GM12878 (cell line): ENCODE results near the gene SPG7. TPM values are rescaled to one million over a fixed set of nuclear protein-coding genes. Genes with fewer than 3 reads are reported as not detected.
"Not testable (repeated sequence)": the region's sequence is repeated elsewhere in the genome, so short reads cannot be mapped to it uniquely, and the experiment has no call there.

Source experiments
- ATAC-seq: fragments of 200-7000 bp; cut with Tn5 transposase; 3 replicates; pipeline ENCODE4 v1.9.1; 2020; ENCODE audit warnings: mild to moderate bottlenecking, moderate library complexity
- BruUV-seq: library from RNA; stranded (reverse); fragments of 400-500 nt; replicated peaks from 2 replicates; lab custom pipeline; 2021; lab: Mats Ljungman, UMichigan
- CTCF ChIA-PET: fragments of 300-600 bp; sonication (Branson Sonifier 250); formaldehyde crosslinking; extraction: SDS; loops from one replicate; lab custom pipeline; 2021; ENCODE audit warnings: inconsistent platforms; lab: Yijun Ruan, JAX
- POLR2A ChIA-PET: fragments of 350-600 bp; formaldehyde crosslinking; extraction: SDS; loops from one replicate; lab custom pipeline; 2021; ENCODE audit warnings: inconsistent platforms; lab: Charles Lee
- RAD21 ChIA-PET: fragments of 300-600 bp; sonication (Branson Sonifier 250); formaldehyde crosslinking; loops from one replicate; lab custom pipeline; 2023; ENCODE audit warnings: antibody characterized with exemption; ENCODE audit not compliant: unreplicated experiment; lab: Charles Lee
- SMC1A ChIA-PET: fragments of 300-600 bp; sonication (Branson Sonifier 250); formaldehyde crosslinking; loops from one replicate; lab custom pipeline; 2023; ENCODE audit not compliant: unreplicated experiment, uncharacterized antibody; lab: Charles Lee
- DNase-seq: peaks from one replicate; pipeline ENCODE4 v3.0.0-alpha.2; 2011; ENCODE audit warnings: low read depth, low spot score
- FAIRE-seq: peaks from 3 replicates; lab custom pipeline; 2011; peaks lifted over from hg19 to GRCh38; lab: Jason Lieb, UNC
- H2AFZ ChIP-seq: 2 replicates; pipeline ENCODE4 v1.6.0; 2011; ENCODE audit warnings: low read depth, low read length, control low read depth; ENCODE audit not compliant: control insufficient read depth
- H3K27ac ChIP-seq: 2 replicates; pipeline ENCODE4 v1.5.1; 2011; ENCODE audit warnings: control low read depth; ENCODE audit not compliant: control insufficient read depth, insufficient read depth
- H3K27me3 ChIP-seq, 2 experiments: replicated peaks in 1 of 2; 2 replicates each; pipeline versions ENCODE4 v1.6.0 to v1.6.1; 2011; ENCODE audit warnings: low read length in 1 of 2; ENCODE audit not compliant: control insufficient read depth in 2 of 2, insufficient read depth in 2 of 2
- H3K36me3 ChIP-seq, 2 experiments: 2 replicates each; pipeline ENCODE4 v1.5.1; 2011; ENCODE audit warnings: low read length in 1 of 2; ENCODE audit not compliant: control insufficient read depth in 2 of 2, insufficient read depth in 2 of 2
- H3K4me1 ChIP-seq: 2 replicates; pipeline ENCODE4 v1.6.1; 2011; ENCODE audit warnings: mild to moderate bottlenecking, low read length, moderate library complexity, mixed read lengths; ENCODE audit not compliant: control insufficient read depth, insufficient read depth
- H3K4me2 ChIP-seq: 2 replicates; pipeline ENCODE4 v1.6.0; 2011; ENCODE audit warnings: control low read depth; ENCODE audit not compliant: control insufficient read depth, insufficient read depth
- H3K4me3 ChIP-seq: fragments of 200-600 bp; sonication (generic); 2 replicates; pipeline ENCODE4 v1.5.1; 2016
- H3K79me2 ChIP-seq: 2 replicates; pipeline ENCODE4 v1.6.0; 2011; ENCODE audit warnings: low read length; ENCODE audit not compliant: control insufficient read depth, insufficient read depth
- H3K9ac ChIP-seq: 2 replicates; pipeline ENCODE4 v1.8.0; 2011; ENCODE audit warnings: low read length, control low read depth, mixed read lengths; ENCODE audit not compliant: control insufficient read depth, insufficient read depth
- H3K9me3 ChIP-seq: replicated peaks from 3 replicates; pipeline ENCODE4 v1.5.1; 2011; ENCODE audit warnings: mild to moderate bottlenecking, low read length; ENCODE audit not compliant: control insufficient read depth, insufficient read depth
- H4K20me1 ChIP-seq: 2 replicates; pipeline ENCODE4 v1.6.0; 2011; ENCODE audit not compliant: control insufficient read depth, insufficient read depth
- CHD2 ChIP-seq: IDR thresholded peaks from 2 replicates; pipeline ENCODE4 v1.6.1; 2011; ENCODE audit warnings: low read depth, low read length, improper control_type of control experiment, borderline replicate concordance
- PAX5 ChIP-seq: IDR thresholded peaks from 2 replicates; pipeline ENCODE4 v1.6.1; 2011; ENCODE audit warnings: low read depth, low read length, borderline replicate concordance
- TAF1 ChIP-seq: IDR thresholded peaks from 2 replicates; pipeline ENCODE4 v1.6.1; 2011; ENCODE audit warnings: mild to moderate bottlenecking, low read depth, low read length, borderline replicate concordance
- TCF3 ChIP-seq: IDR thresholded peaks from 2 replicates; pipeline ENCODE4 v1.6.1; 2012; ENCODE audit warnings: low read depth, mild to moderate bottlenecking, low read length, borderline replicate concordance; ENCODE audit not compliant: insufficient read depth
- ZNF217 ChIP-seq: fragments of 450-650 bp; IDR thresholded peaks from 2 replicates; pipeline ENCODE4 v1.6.1; 2017; ENCODE audit warnings: antibody characterized with exemption, mild to moderate bottlenecking
- WGBS: methylation state at CpG from one replicate; pipeline ENCODE4 v1.1.6; 2016; ENCODE audit warnings: low lambda C conversion rate; ENCODE audit not compliant: insufficient replicate concordance, insufficient coverage; ENCODE audit errors: missing lambda C conversion rate; 5-methylcytosine and 5-hydroxymethylcytosine counted together
- in situ Hi-C: fragments of 300-500 bp; cut with MboI; formaldehyde crosslinking; loops from 9 replicates; pipeline ENCODE4 v1.14.3; 2018; ENCODE audit warnings: mixed read lengths
- intact Hi-C: fragments of 100-400 bp; cut with micrococcal nuclease; formaldehyde crosslinking; loops from one replicate; pipeline ENCODE4 v1.14.2; 2022; ENCODE audit not compliant: unreplicated experiment
- polyA plus RNA-seq, 11 experiments: library from polyadenylated mRNA; depleted of rRNA in 4 of 11; unstranded in 6 of 11; stranded (reverse) in 5 of 11; fragments of >200 nt; fragmentation: Nextera tagmentation in 4 of 11; fragmentation: Illumina TruSeq in 1 of 11; extraction: Ambion mirVana in 4 of 11; extraction: Trizol in 1 of 11; gene quantifications; 1 replicate in 1 of 11; 2 replicates in 10 of 11; pipeline versions ENCODE4 v1.2.1 to v1.2.3, GENCODE V29; 2011 to 2016; ENCODE audit warnings: inconsistent platforms in 2 of 11, missing spikeins in 2 of 11, low read depth in 1 of 11
- total RNA-seq, 4 experiments: library from RNA; depleted of rRNA in 3 of 4; stranded (reverse); fragments of >200 nt in 3 of 4; fragmentation: Illumina TruSeq in 1 of 4; extraction: Trizol in 1 of 4; gene quantifications; 2 replicates each; pipeline versions ENCODE4 v1.2.1 to v1.2.3, GENCODE V29; 2013 to 2021

SPG7 gene
- total and polyA plus RNA-seq, 10 of the 15 experiments (the other 5 are each of a cell fraction or from before 2014, with no cell fraction given), result 5.9 to 75.9 (median 52.5) TPM

DNA sequence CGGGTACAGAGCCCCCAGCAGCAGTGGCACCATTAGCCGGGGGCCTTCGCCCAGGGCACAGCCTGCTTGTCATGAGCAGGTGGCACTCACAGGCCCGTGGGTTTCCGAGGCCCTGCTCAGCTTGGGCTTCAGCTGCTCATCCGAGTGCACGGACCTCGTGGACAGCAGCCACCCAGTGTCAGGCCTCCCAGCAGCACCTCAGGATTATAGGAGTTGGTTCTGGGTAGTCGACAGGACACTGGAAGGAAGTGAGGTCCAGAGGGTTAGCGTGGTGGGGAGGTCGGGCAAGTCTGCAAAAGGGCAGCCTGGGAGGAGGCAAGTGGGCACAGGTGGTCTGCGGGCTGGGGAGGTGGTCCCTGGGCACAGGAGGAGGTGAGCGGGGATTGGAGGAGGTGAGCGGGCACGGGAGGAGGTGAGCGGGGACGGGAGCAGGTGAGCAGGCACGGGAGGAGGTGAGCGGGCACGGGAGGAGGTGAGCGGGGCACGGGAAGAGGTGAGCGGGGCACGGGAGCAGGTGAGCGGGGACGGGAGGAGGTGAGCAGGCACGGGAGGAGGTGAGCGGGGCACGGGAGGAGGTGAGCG lies 62.2 kb downstream of the SPG7 start:
- Histone ChIP-seq H3K4me2 (no peak overlapping the region), H3K79me2 (no peaks in the 10 kb centered on the region), H3K9me3 (no peaks in the 10 kb centered on the region), H3K36me3 (no peaks in the 10 kb centered on the region), H3K4me3 (no peak overlapping the region), H3K4me1 (peaks cover 21% of the 10 kb centered on the region), H3K27ac (no peak overlapping the region), H3K9ac (no peak overlapping the region), H2AFZ (no peak overlapping the region), H4K20me1 (no peaks in the 10 kb centered on the region; the same call in 1 of the 2 replicates), H3K27me3 (no peaks in the 10 kb centered on the region; a peak in 1 of 4 replicates)
- ChIA-PET CTCF (no interaction called here), POLR2A (no interaction called here), RAD21 (no interaction called here), SMC1A (no interaction called here)
- intact Hi-C loops (no loop called here), in situ Hi-C loops (no loop called here)
- ATAC-seq, result no peak
- no peak for DNase-seq
- FAIRE-seq, result no peak
- no peak for TF ChIP-seq ZNF217
- no peak for TF ChIP-seq TAF1
- TF ChIP-seq TCF3, result 0 out of 2 replicates have a peak, but pooled peaks have one; percentile 51
- TF ChIP-seq CHD2, result no peak
- no peak for TF ChIP-seq PAX5
- BruUV-seq, result no TSS peak
- WGBS, result 82% methylated on average over 12 of the region's 30 CpGs

GRCh38 chr16:89570983-89571598 lies 62.9 kb downstream of the SPG7 start:
- H3K36me3 ChIP-seq, SMC1A ChIA-PET, H3K9me3 ChIP-seq, H2AFZ ChIP-seq, RAD21 ChIA-PET, intact Hi-C loops, in situ Hi-C loops, H3K79me2 ChIP-seq, POLR2A ChIA-PET, FAIRE-seq, ATAC-seq, DNase-seq, BruUV-seq, H3K4me2 ChIP-seq, H4K20me1 ChIP-seq, H3K4me3 ChIP-seq, H3K9ac ChIP-seq, H3K27me3 ChIP-seq, H3K27ac ChIP-seq: not testable (repeated sequence)
- WGBS, result 53% methylated on average over 3 of the region's 36 CpGs
- CTCF ChIA-PET, result interaction anchor here (0.7 kb wide), 1 partner anchor 196 kb away, joined by 3 read pairs; no protein-coding TSS in a partner anchor
- peaks cover 17% of the 10 kb centered on the region for H3K4me1 ChIP-seq
